Kidney (tissue), 14 donors: ENCODE data around the gene PTMA. TPM values are rescaled to one million over a fixed set of nuclear protein-coding genes. Genes with fewer than 3 reads are reported as not detected.
A peak's percentile ranks its signal among the peaks of the same experiment; 100 is the strongest.

Experiments
- DNase-seq, 5 donors: peaks; one replicate each; pipeline ENCODE4 v3.0.0-alpha.2; 2013 to 2020
- FAIRE-seq: peaks from 2 replicates; lab custom pipeline; 2012; peaks lifted over from hg19 to GRCh38; lab: Jason Lieb, UNC
- H3K27ac ChIP-seq, 2 donors: one replicate each; pipeline ENCODE4 v1.7.0; 2013; ENCODE audit warnings: low read depth in 2 of 2, low read length in 2 of 2, inconsistent platforms in 1 of 2
- H3K27me3 ChIP-seq: one replicate; pipeline ENCODE4 v1.7.1; 2013; ENCODE audit warnings: low read length, inconsistent platforms; ENCODE audit not compliant: control insufficient read depth, insufficient read depth
- H3K36me3 ChIP-seq, 3 donors: one replicate each; pipeline versions ENCODE4 v1.7.0 to v1.7.1; 2013; ENCODE audit warnings: low read length in 3 of 3, control low read depth in 1 of 3, inconsistent platforms in 1 of 3; ENCODE audit not compliant: insufficient read depth in 3 of 3, control insufficient read depth in 2 of 3
- H3K4me1 ChIP-seq, 3 donors: one replicate each; pipeline versions ENCODE4 v1.7.0 to v1.7.1; 2013; ENCODE audit warnings: low read length in 3 of 3, inconsistent platforms in 1 of 3, low read depth in 1 of 3; ENCODE audit not compliant: control insufficient read depth in 2 of 3, insufficient read depth in 2 of 3
- H3K4me3 ChIP-seq, 3 donors: one replicate each; pipeline versions ENCODE4 v1.7.0 to v1.8.1; 2013; ENCODE audit warnings: low read length in 3 of 3, control low read depth in 1 of 3, inconsistent platforms in 1 of 3
- H3K9ac ChIP-seq, 3 donors: one replicate each; pipeline versions ENCODE4 v1.7.0 to v1.7.1; 2013; ENCODE audit warnings: low read length in 3 of 3, control low read depth in 1 of 3, inconsistent platforms in 1 of 3
- H3K9me3 ChIP-seq, 3 donors: one replicate each; pipeline versions ENCODE4 v1.7.0 to v1.7.1; 2013; ENCODE audit warnings: low read length in 3 of 3, control low read depth in 1 of 3, inconsistent platforms in 1 of 3; ENCODE audit not compliant: control insufficient read depth in 2 of 3, insufficient read depth in 1 of 3
- CTCF ChIP-seq: IDR thresholded peaks from 3 replicates; pipeline ENCODE4 v1.5.1; 2012; ENCODE audit warnings: mild to moderate bottlenecking, moderate library complexity, borderline replicate concordance; ENCODE audit not compliant: insufficient read depth; ENCODE audit errors: extremely low read depth
- intact Hi-C: fragments of 100-400 bp; cut with DNase I; formaldehyde crosslinking; loops from one replicate; pipeline ENCODE4 v1.11.1; 2022
- polyA plus RNA-seq: library from polyadenylated mRNA; stranded (reverse); fragments of 350-450 nt; fragmentation: Illumina TruSeq; extraction: RNeasy Lipid Tissue Mini Kit (QIAGEN cat#74804); gene quantifications from one replicate; pipeline ENCODE4 v1.2.3, GENCODE V29; 2014; ENCODE audit warnings: low read depth, low replicate concordance; ENCODE audit not compliant: insufficient read depth
- total RNA-seq: library from RNA; stranded (reverse); fragmentation: NEBNext Ultra II Directional; extraction: Animal tissue kit (Norgen Biotek cat#: 25700); gene quantifications from one replicate; pipeline ENCODE4 v1.2.1, GENCODE V29; 2021
- donor health status: control.
- donor health status: control.
- donor health status: control.
- donor health status: control.
- donor health status: control.
- donor health status: DM: yes; HTN: yes; CAD: no.
- donor health status: Normal renal cell carcinoma (clear cell type).

PTMA gene
- total and polyA plus RNA-seq, 2 donors from 2014 or later, result 825 to 1,173 TPM

GRCh38 chr2:231707625-231707926 is 749 bp upstream of the PTMA start:
- peaks cover 5 to 19% (median 13%) of the 10 kb centered on the region in 3 donors for H3K4me1 ChIP-seq
- no peaks in the 10 kb centered on the region for H3K9me3 ChIP-seq
- FAIRE-seq (no peak), DNase-seq (no peak)
- H3K36me3 ChIP-seq, result peaks cover 5 to 8% (median 8%) of the 10 kb centered on the region in 3 donors
- TF ChIP-seq CTCF, result no peak
- H3K9ac ChIP-seq, result peak overlapping the region; percentile 40 to 99 (median 63)
- intact Hi-C loops, result no loop called here
- peak overlapping the region; percentile 67 to 98 (median 85) for H3K4me3 ChIP-seq
- H3K27ac ChIP-seq, result peak overlapping the region; percentile 99 to 100
- H3K27me3 ChIP-seq, result no peaks in the 10 kb centered on the region

- Histone ChIP-seq H3K9me3 (no peaks in the 10 kb centered on the region), H3K27me3 (no peaks in the 10 kb centered on the region), H3K9ac (peak overlapping the region; percentile 15 to 99 (median 94)), H3K4me3 (peak overlapping the region; percentile 51 to 83 (median 70)), H3K27ac (peak overlapping the region; percentile 99 to 100), H3K36me3 (peaks cover 8 to 9% (median 8%) of the 10 kb centered on the region in 3 donors), H3K4me1 (peaks cover 5 to 22% (median 19%) of the 10 kb centered on the region in 3 donors)
- intact Hi-C loops, result no loop called here
- no peak for TF ChIP-seq CTCF
- FAIRE-seq, result no peak
- DNase-seq, result peak in 4 of 5 donors; percentile 33 to 90 (median 76)
Measured at GRCh38 chr2:231708773-231709635, 679 bp downstream of the PTMA start.

DNA sequence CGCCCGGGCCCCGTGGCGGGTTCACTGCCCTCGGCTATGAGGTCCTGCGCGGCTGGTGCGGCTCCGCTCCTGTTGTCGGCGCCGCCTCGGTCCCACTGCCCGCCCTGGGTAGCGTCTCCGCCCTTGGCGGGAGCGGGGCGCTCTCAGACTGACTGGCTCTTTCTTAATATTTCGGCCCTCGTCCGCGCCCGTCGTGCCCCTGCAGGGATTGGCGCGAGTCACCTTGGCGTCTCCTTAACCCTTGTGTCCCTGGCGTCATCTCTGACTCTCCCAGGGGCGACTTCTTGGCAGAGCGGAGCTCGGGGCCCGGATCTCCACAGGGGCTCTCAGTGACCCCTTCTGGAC is 1.3 kb downstream of the PTMA start:
- FAIRE-seq (no peak), DNase-seq (peak in 4 of 5 donors; percentile 33 to 92 (median 67))
- Histone ChIP-seq H3K27me3 (no peaks in the 10 kb centered on the region), H3K9me3 (no peaks in the 10 kb centered on the region), H3K27ac (peak overlapping the region; percentile 99 to 100), H3K36me3 (peaks cover 8 to 13% (median 8%) of the 10 kb centered on the region in 3 donors), H3K9ac (peak overlapping the region; percentile 65 to 99 (median 94)), H3K4me1 (peaks cover 5 to 25% (median 22%) of the 10 kb centered on the region in 3 donors), H3K4me3 (peak overlapping the region; percentile 68 to 83 (median 70))
- intact Hi-C loops, result no loop called here
- no peak for TF ChIP-seq CTCF
